CD4-positive, alpha-beta memory T cell (primary cell): ENCODE data around the gene ZNRF1. TPM values are rescaled to one million over a fixed set of nuclear protein-coding genes. Genes with fewer than 3 reads are reported as not detected.

Experiments
- CTCF ChIA-PET: fragments of 350-600 bp; sonication (Branson Sonifier 250); formaldehyde crosslinking; loops from one replicate; lab custom pipeline; 2021; ENCODE audit warnings: inconsistent platforms; ENCODE audit not compliant: partially characterized antibody; lab: Charles Lee
- POLR2A ChIA-PET: fragments of 350-600 bp; sonication (Branson Sonifier 250); formaldehyde crosslinking; loops from one replicate; lab custom pipeline; 2021; ENCODE audit not compliant: partially characterized antibody; lab: Charles Lee
- DNase-seq, 5 donors: peaks; one replicate each; pipeline versions ENCODE4 v3.0.0 to v3.0.0-alpha.2; 2020 to 2022; ENCODE audit warnings: mixed read lengths in 1 of 5
- H3K27ac ChIP-seq: one replicate; pipeline ENCODE4 v1.7.0; 2013; ENCODE audit warnings: low read depth, low read length
- H3K27me3 ChIP-seq: 2 replicates; pipeline ENCODE4 v1.7.0; 2013; ENCODE audit warnings: mild to moderate bottlenecking, low read length, moderate library complexity; ENCODE audit not compliant: insufficient read depth
- H3K36me3 ChIP-seq: 2 replicates; pipeline ENCODE4 v1.7.0; 2013; ENCODE audit warnings: mild to moderate bottlenecking, low read length, moderate library complexity; ENCODE audit not compliant: insufficient read depth
- H3K4me1 ChIP-seq: 2 replicates; pipeline ENCODE4 v1.7.0; 2013; ENCODE audit warnings: mild to moderate bottlenecking, low read length, moderate library complexity; ENCODE audit not compliant: insufficient read depth
- H3K4me3 ChIP-seq, 2 donors: one replicate each; pipeline ENCODE4 v1.7.0; 2013; ENCODE audit warnings: low read length in 2 of 2, mild to moderate bottlenecking in 1 of 2
- H3K9me3 ChIP-seq, 2 donors: one replicate each; pipeline ENCODE4 v1.7.0; 2013; ENCODE audit warnings: low read length in 2 of 2, control low read depth in 1 of 2; ENCODE audit not compliant: control insufficient read depth in 1 of 2
- H3K27ac Mint-ChIP-seq, 7 donors: one replicate each; pipeline ENCODE4 v1.8.0; 2020 to 2021; ENCODE audit warnings: mixed read lengths in 7 of 7, mild to moderate bottlenecking in 6 of 7, inconsistent platforms in 3 of 7, moderate library complexity in 3 of 7
- H3K27me3 Mint-ChIP-seq, 2 donors: one replicate each; pipeline ENCODE4 v1.8.0; 2020 to 2021; ENCODE audit warnings: mixed read lengths in 2 of 2
- H3K36me3 Mint-ChIP-seq, 2 donors: one replicate each; pipeline ENCODE4 v1.8.0; 2020 to 2021; ENCODE audit warnings: mixed read lengths in 2 of 2, inconsistent platforms in 1 of 2, mild to moderate bottlenecking in 1 of 2
- H3K4me1 Mint-ChIP-seq, 4 donors: one replicate each; pipeline ENCODE4 v1.8.0; 2020 to 2021; ENCODE audit warnings: mixed read lengths in 4 of 4, mild to moderate bottlenecking in 1 of 4
- H3K4me3 Mint-ChIP-seq, 8 donors: one replicate each; pipeline ENCODE4 v1.8.0; 2020 to 2021; ENCODE audit warnings: mixed read lengths in 8 of 8, mild to moderate bottlenecking in 7 of 8, moderate library complexity in 6 of 8, inconsistent platforms in 3 of 8
- H3K9me3 Mint-ChIP-seq, 8 donors: one replicate each; pipeline ENCODE4 v1.8.0; 2020 to 2021; ENCODE audit warnings: mixed read lengths in 8 of 8, mild to moderate bottlenecking in 5 of 8, inconsistent platforms in 3 of 8, moderate library complexity in 1 of 8
- intact Hi-C: fragments of 100-400 bp; cut with micrococcal nuclease; formaldehyde crosslinking; loops from one replicate; pipeline ENCODE4 v1.15.1; 2023
- polyA plus RNA-seq, 2 donors: library from polyadenylated mRNA; unstranded; fragments of 300-500 nt; fragmentation: Illumina TruSeq; gene quantifications; one replicate each; pipeline ENCODE4 v1.2.3, GENCODE V29; 2021
- total RNA-seq, 2 experiments: library from RNA; stranded (reverse); gene quantifications; one replicate each; pipeline ENCODE4 v1.2.3, GENCODE V29; 2021

Gene ZNRF1
- total and polyA plus RNA-seq, 4 experiments from 2014 or later = 3.4 to 9.5 (median 6.1) TPM

DNA sequence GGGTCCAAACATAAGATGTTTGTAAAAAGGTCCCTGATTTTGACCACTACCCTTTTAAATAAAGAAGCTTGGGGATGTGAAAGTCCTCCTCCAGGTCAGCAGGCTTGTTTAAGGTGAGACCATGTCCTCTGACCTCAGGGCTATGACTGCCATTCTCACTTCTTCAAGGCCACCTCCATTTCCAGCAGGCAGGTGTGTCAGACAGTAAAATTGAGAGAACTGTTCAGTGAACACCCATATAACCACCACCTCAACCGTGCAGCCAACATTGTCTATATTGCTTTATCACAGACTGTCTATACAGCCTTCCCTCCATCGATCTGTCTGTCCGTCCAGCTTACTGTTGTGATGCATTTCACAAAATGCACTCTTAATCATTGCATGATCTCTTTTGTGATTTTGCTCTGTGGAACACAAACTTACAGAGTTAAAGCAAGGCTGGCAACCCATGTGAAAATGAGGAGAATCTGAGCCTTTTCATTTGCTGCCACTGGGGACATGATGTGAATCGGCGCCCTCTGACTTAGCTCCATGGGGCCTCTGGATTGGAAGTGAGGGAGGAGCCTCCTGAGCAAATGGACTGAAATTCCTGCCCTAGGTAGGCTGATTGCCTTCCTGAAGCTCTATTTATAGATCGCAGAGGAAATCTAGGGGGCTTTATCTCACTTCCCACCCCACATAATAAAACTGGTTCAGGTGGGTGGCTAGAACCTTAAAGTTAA is 53.8 kb downstream of the ZNRF1 start:
- Mint-ChIP-seq H3K27ac (peak overlapping the region in 1 of 7 donors; percentile 27), H3K9me3 (no peaks in the 10 kb centered on the region), H3K36me3 (no peaks in the 10 kb centered on the region), H3K4me1 (peaks cover 4 to 13% (median 9%) of the 10 kb centered on the region in 4 donors), H3K4me3 (no peak overlapping the region), H3K27me3 (no peaks in the 10 kb centered on the region)
- POLR2A ChIA-PET = no interaction called here
- H3K4me3 ChIP-seq = no peak overlapping the region
- peaks cover 6% of the 10 kb centered on the region for H3K4me1 ChIP-seq
- CTCF ChIA-PET = interaction anchor here (0.7 to 1.1 kb wide), 2 partner anchors 8 to 9 kb away, joined by 3 read pairs; no protein-coding TSS in a partner anchor
- intact Hi-C loops = no loop called here
- no peaks in the 10 kb centered on the region for H3K9me3 ChIP-seq
- no peak for DNase-seq
- H3K36me3 ChIP-seq = no peaks in the 10 kb centered on the region
- no peaks in the 10 kb centered on the region for H3K27me3 ChIP-seq
- H3K27ac ChIP-seq = no peak overlapping the region

DNA sequence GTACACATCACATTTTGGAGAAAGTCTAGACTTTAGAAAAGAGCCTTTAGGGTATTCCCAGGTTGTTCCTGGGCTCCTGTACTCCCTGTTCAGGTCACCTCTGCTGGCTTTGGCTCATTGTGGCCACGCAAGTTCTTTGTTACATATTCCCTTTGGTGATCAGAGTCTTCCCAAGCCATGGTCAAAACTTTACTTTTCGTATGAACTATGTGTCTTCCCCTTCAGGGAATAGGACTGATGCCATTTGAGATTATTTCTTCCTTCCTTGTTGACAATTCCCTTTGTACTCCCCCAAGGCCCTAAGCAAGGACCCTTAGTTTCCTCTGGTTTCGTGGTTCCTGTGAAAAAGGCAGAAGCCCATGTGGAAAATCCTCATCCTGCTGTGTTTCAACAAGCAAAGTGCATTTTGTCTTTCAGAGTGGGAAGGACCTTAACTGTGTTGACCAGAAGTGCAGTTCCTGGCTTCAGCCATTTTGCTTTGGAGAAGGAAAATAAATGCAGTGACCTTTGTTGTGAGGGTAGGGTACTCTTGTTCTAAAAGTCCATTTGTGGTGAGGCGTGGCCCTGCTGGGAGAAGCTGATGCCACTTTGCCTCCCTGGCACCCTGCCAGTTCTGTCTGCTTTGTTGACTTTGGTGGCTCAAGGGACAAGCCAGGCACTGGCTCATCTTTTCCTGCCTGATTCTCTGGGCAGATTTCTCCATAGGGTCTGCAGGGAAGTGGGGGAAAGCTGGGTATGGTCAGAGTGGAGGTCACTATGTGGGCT is 55.1 kb downstream of the ZNRF1 start:
- intact Hi-C loops = no loop called here
- CTCF ChIA-PET = interaction anchor here (0.7 to 1.1 kb wide), 2 partner anchors 8 to 56 kb away, joined by 3 read pairs; no protein-coding TSS in a partner anchor
- POLR2A ChIA-PET = interaction anchor here (0.7 to 1.0 kb wide), 2 partner anchors 9 to 57 kb away, joined by 3 to 4 read pairs; no protein-coding TSS in a partner anchor
- no peak overlapping the region for H3K4me3 ChIP-seq
- Mint-ChIP-seq H3K27ac (peak overlapping the region in 1 of 7 donors; percentile 15), H3K4me3 (no peak overlapping the region), H3K36me3 (no peaks in the 10 kb centered on the region), H3K27me3 (no peaks in the 10 kb centered on the region), H3K9me3 (no peaks in the 10 kb centered on the region), H3K4me1 (peaks cover 4 to 13% (median 9%) of the 10 kb centered on the region in 4 donors)
- H3K9me3 ChIP-seq = no peaks in the 10 kb centered on the region
- no peaks in the 10 kb centered on the region for H3K27me3 ChIP-seq
- H3K4me1 ChIP-seq = peaks cover 6% of the 10 kb centered on the region
- H3K27ac ChIP-seq = no peak overlapping the region
- no peaks in the 10 kb centered on the region for H3K36me3 ChIP-seq
- no peak for DNase-seq

DNA sequence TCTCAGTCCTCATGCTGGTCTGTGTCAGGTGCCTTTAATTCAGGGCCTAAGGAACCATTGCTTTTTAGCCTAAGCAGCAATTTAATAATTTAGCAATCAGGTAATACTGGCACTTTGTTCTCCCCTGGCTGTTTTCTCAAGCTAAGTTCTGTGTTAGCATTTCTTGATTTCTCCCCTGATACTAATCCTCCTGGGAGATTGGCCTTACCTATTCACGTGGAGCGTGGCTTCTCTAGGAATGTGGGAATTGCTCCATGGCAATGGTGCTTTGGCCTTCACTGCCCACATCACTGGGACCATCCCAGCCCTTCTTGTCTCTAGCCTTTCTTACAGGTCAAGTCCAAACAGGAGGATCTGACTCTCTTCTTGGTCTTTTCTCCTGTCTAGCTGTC is 55.7 kb downstream of the ZNRF1 start:
- no peaks in the 10 kb centered on the region for H3K27me3 Mint-ChIP-seq
- H3K27ac Mint-ChIP-seq = peak overlapping the region in 1 of 7 donors; percentile 5
- H3K9me3 Mint-ChIP-seq = no peaks in the 10 kb centered on the region
- H3K4me3 ChIP-seq = no peak overlapping the region
- H3K4me1 ChIP-seq = peaks cover 6% of the 10 kb centered on the region
- no peak for DNase-seq
- no peaks in the 10 kb centered on the region for H3K27me3 ChIP-seq
- no peak overlapping the region for H3K4me3 Mint-ChIP-seq
- H3K36me3 Mint-ChIP-seq = no peaks in the 10 kb centered on the region
- no peak overlapping the region for H3K27ac ChIP-seq
- H3K36me3 ChIP-seq = no peaks in the 10 kb centered on the region
- intact Hi-C loops = no loop called here
- no peaks in the 10 kb centered on the region for H3K9me3 ChIP-seq
- peaks cover 4 to 13% (median 8%) of the 10 kb centered on the region in 4 donors for H3K4me1 Mint-ChIP-seq
- POLR2A ChIA-PET = interaction anchor here (1.0 kb wide), 1 partner anchor 57 kb away, joined by 3 read pairs; no protein-coding TSS in a partner anchor
- CTCF ChIA-PET = interaction anchor here (0.7 kb wide), 1 partner anchor 56 kb away, joined by 3 read pairs; no protein-coding TSS in a partner anchor

DNA sequence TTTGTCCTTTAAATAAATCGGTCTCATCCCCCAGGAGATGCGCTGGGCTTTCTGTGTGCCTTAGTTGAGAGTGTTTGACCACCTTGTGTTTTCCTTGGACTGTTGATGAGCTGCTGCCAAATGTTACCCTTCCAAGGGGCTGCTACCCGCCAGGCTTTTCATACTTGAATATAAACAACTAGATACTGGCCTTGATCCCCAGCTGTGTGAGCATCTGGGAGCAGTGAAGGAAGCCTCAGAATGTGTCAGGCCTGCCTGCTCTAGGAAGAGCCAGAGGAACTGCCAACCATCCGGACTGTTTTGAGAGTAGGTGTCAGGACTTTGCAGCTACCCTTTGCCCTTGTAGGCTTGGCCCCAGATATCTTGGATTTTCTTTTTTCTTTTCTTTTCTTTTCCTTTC is 60.0 kb downstream of the ZNRF1 start:
- peak overlapping the region in 1 of 7 donors; percentile 55 for H3K27ac Mint-ChIP-seq
- DNase-seq = no peak
- peaks cover 7 to 16% (median 11%) of the 10 kb centered on the region in 4 donors for H3K4me1 Mint-ChIP-seq
- peaks cover 18% of the 10 kb centered on the region for H3K4me1 ChIP-seq
- no peaks in the 10 kb centered on the region for H3K9me3 ChIP-seq
- CTCF ChIA-PET = interaction anchor here (1.9 kb wide), 1 partner anchor 52 kb away, joined by 6 read pairs; no protein-coding TSS in a partner anchor
- no peak overlapping the region for H3K4me3 ChIP-seq
- no peaks in the 10 kb centered on the region for H3K27me3 Mint-ChIP-seq
- H3K27ac ChIP-seq = no peak overlapping the region
- intact Hi-C loops = no loop called here
- POLR2A ChIA-PET = no interaction called here
- H3K4me3 Mint-ChIP-seq = no peak overlapping the region
- no peaks in the 10 kb centered on the region for H3K27me3 ChIP-seq
- H3K36me3 Mint-ChIP-seq = no peaks in the 10 kb centered on the region
- no peaks in the 10 kb centered on the region for H3K9me3 Mint-ChIP-seq
- no peaks in the 10 kb centered on the region for H3K36me3 ChIP-seq

DNA sequence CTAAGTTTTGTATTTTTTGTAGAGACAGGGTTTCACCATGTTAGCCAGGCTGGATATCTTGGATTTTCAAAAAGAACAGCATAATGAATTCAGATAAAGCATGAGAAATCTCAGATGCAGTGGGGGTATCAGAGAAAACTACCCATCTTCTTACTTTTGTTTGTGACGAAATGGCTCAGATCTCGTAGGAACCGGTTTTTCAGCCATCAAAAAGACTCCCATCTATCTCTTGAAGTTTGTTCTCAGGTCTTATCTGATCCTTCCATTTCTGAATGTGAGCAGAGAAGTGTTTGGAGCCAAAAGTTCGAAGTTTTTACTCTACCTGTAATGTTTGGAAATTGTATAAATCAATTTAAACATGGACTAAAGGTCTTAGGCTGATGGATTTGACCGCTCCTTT is 60.6 kb downstream of the ZNRF1 start:
- intact Hi-C loops = no loop called here
- Histone ChIP-seq H3K36me3 (no peaks in the 10 kb centered on the region), H3K27ac (no peak overlapping the region), H3K4me1 (peaks cover 18% of the 10 kb centered on the region), H3K27me3 (no peaks in the 10 kb centered on the region), H3K9me3 (no peaks in the 10 kb centered on the region), H3K4me3 (no peak overlapping the region)
- ChIA-PET POLR2A (interaction anchor here (1.2 kb wide), 1 partner anchor 49 kb away, joined by 3 read pairs; no protein-coding TSS in a partner anchor), CTCF (no interaction called here)
- peaks cover 5 to 16% (median 12%) of the 10 kb centered on the region in 4 donors for H3K4me1 Mint-ChIP-seq
- no peaks in the 10 kb centered on the region for H3K36me3 Mint-ChIP-seq
- no peak for DNase-seq
- peak overlapping the region in 1 of 7 donors; percentile 7 for H3K27ac Mint-ChIP-seq
- no peak overlapping the region for H3K4me3 Mint-ChIP-seq
- no peaks in the 10 kb centered on the region for H3K27me3 Mint-ChIP-seq
- H3K9me3 Mint-ChIP-seq = no peaks in the 10 kb centered on the region

DNA sequence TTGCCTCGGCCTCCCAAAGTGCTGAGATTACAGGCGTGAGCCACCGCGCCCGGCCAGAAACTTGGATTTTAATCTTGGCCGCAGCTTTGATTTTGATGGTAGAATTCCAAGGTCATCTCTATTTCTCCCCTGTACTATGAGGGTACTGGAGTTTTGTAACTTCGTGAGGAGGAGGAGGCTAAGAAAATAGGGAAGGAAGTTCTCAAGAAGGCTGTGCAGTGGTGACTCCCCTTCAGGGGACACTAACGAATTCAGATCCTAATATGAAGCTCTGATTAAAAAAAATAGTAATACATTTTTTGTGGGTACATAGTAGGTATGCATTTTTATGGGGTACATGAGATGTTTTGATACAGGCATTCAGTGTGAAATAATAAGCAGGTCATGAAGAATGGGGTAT is 61.9 kb downstream of the ZNRF1 start:
- H3K36me3 ChIP-seq = no peaks in the 10 kb centered on the region
- Mint-ChIP-seq H3K9me3 (no peaks in the 10 kb centered on the region), H3K36me3 (no peaks in the 10 kb centered on the region), H3K4me1 (peaks cover 14 to 29% (median 21%) of the 10 kb centered on the region in 4 donors), H3K27me3 (no peaks in the 10 kb centered on the region), H3K27ac (no peak overlapping the region), H3K4me3 (no peak overlapping the region)
- POLR2A ChIA-PET = interaction anchor here (0.7 kb wide), 1 partner anchor 10 kb away, joined by 3 read pairs; no protein-coding TSS in a partner anchor
- H3K4me1 ChIP-seq = peaks cover 29% of the 10 kb centered on the region
- H3K4me3 ChIP-seq = no peak overlapping the region
- CTCF ChIA-PET = interaction anchor here (5.2 kb wide), 1 partner anchor 51 kb away, joined by 31 read pairs; no protein-coding TSS in a partner anchor
- H3K27ac ChIP-seq = no peak overlapping the region
- intact Hi-C loops = loop anchor here (5.0 kb wide), 1 partner anchor 52 kb away; no protein-coding TSS in a partner anchor
- H3K27me3 ChIP-seq = no peaks in the 10 kb centered on the region
- DNase-seq = no peak
- H3K9me3 ChIP-seq = no peaks in the 10 kb centered on the region
